SJCRH30 (cell line): ENCODE measurements around the gene ITGBL1. TPM values are rescaled to one million over a fixed set of nuclear protein-coding genes. Genes with fewer than 3 reads are reported as not detected.

ENCODE experiments used
- DNase-seq, 2 experiments: peaks; one replicate each; pipeline ENCODE4 v3.0.0-alpha.2; 2015 to 2020
- H3K27ac ChIP-seq: fragments of 250-450 bp; sonication (Bioruptor Pico); 2 replicates; pipeline ENCODE4 v1.5.1; 2020; ENCODE audit warnings: mild to moderate bottlenecking, moderate library complexity
- H3K27me3 ChIP-seq: fragments of 250-450 bp; sonication (Bioruptor Pico); 2 replicates; pipeline ENCODE4 v1.5.1; 2020; ENCODE audit warnings: mild to moderate bottlenecking, moderate library complexity
- H3K36me3 ChIP-seq: fragments of 250-450 bp; sonication (Bioruptor Pico); 2 replicates; pipeline ENCODE4 v1.5.1; 2020; ENCODE audit warnings: mild to moderate bottlenecking, moderate library complexity
- H3K4me1 ChIP-seq: fragments of 250-450 bp; sonication (Bioruptor Pico); 2 replicates; pipeline ENCODE4 v1.5.1; 2020; ENCODE audit warnings: mild to moderate bottlenecking, moderate library complexity
- H3K4me3 ChIP-seq: fragments of 250-450 bp; sonication (Bioruptor Pico); 2 replicates; pipeline ENCODE4 v1.5.1; 2020; ENCODE audit warnings: mild to moderate bottlenecking, moderate library complexity
- H3K9me3 ChIP-seq: fragments of 250-450 bp; sonication (Bioruptor Pico); replicated peaks from 2 replicates; pipeline ENCODE4 v1.5.1; 2020; ENCODE audit warnings: mild to moderate bottlenecking, moderate library complexity
- total RNA-seq: library from RNA; depleted of rRNA; stranded (reverse); fragments of >200 nt; shearing (Covaris generic); gene quantifications from 2 replicates; pipeline ENCODE4 v1.2.3, GENCODE V29; 2014

Gene ITGBL1
- total RNA-seq, 1 experiment from 2014 or later: not detected

- no peaks in the 10 kb centered on the region for H3K36me3 ChIP-seq
- DNase-seq: no peak
- H3K27me3 ChIP-seq: no peaks in the 10 kb centered on the region
- H3K9me3 ChIP-seq: no peaks in the 10 kb centered on the region
- H3K27ac ChIP-seq: no peak overlapping the region
- no peaks in the 10 kb centered on the region for H3K4me1 ChIP-seq
- no peak overlapping the region for H3K4me3 ChIP-seq
Measured at GRCh38 chr13:101544979-101545378, 92.5 kb downstream of the ITGBL1 start.

- no peak for DNase-seq
- no peak overlapping the region for H3K4me3 ChIP-seq
- no peak overlapping the region for H3K27ac ChIP-seq
- no peaks in the 10 kb centered on the region for H3K36me3 ChIP-seq
- H3K27me3 ChIP-seq: no peaks in the 10 kb centered on the region
- no peaks in the 10 kb centered on the region for H3K4me1 ChIP-seq
- H3K9me3 ChIP-seq: no peaks in the 10 kb centered on the region
Measured at GRCh38 chr13:101545521-101545920, 93.0 kb downstream of the ITGBL1 start.

GRCh38 chr13:101552286-101552685, 99.8 kb downstream of the ITGBL1 start:
- H3K4me1 ChIP-seq: no peaks in the 10 kb centered on the region; the same call in 1 of the 2 replicates
- H3K36me3 ChIP-seq: no peaks in the 10 kb centered on the region
- no peaks in the 10 kb centered on the region for H3K27me3 ChIP-seq
- no peaks in the 10 kb centered on the region for H3K9me3 ChIP-seq
- no peak overlapping the region for H3K27ac ChIP-seq
- DNase-seq: no peak
- H3K4me3 ChIP-seq: no peak overlapping the region

GRCh38 chr13:101552786-101553185, 100.3 kb downstream of the ITGBL1 start:
- Histone ChIP-seq H3K4me3 (no peak overlapping the region), H3K27me3 (no peaks in the 10 kb centered on the region), H3K9me3 (no peaks in the 10 kb centered on the region), H3K36me3 (no peaks in the 10 kb centered on the region), H3K4me1 (no peaks in the 10 kb centered on the region; the same call in 1 of the 2 replicates), H3K27ac (no peak overlapping the region)
- no peak for DNase-seq

GRCh38 chr13:101554420-101555125, 102.1 kb downstream of the ITGBL1 start:
- Histone ChIP-seq H3K4me3 (no peak overlapping the region), H3K4me1 (no peaks in the 10 kb centered on the region; the same call in 1 of the 2 replicates), H3K27ac (no peak overlapping the region), H3K36me3 (no peaks in the 10 kb centered on the region), H3K9me3 (no peaks in the 10 kb centered on the region), H3K27me3 (no peaks in the 10 kb centered on the region)
- DNase-seq: no peak

- no peak overlapping the region for H3K27ac ChIP-seq
- no peaks in the 10 kb centered on the region for H3K27me3 ChIP-seq
- H3K36me3 ChIP-seq: no peaks in the 10 kb centered on the region
- H3K4me1 ChIP-seq: no peaks in the 10 kb centered on the region; the same call in 1 of the 2 replicates
- H3K4me3 ChIP-seq: no peak overlapping the region
- DNase-seq: no peak
- no peaks in the 10 kb centered on the region for H3K9me3 ChIP-seq
Measured at GRCh38 chr13:101555610-101556009, 103.1 kb downstream of the ITGBL1 start.

GRCh38 chr13:101556676-101557123, 104.2 kb downstream of the ITGBL1 start:
- Histone ChIP-seq H3K9me3 (no peaks in the 10 kb centered on the region), H3K36me3 (no peaks in the 10 kb centered on the region), H3K4me1 (no peaks in the 10 kb centered on the region; the same call in 1 of the 2 replicates), H3K4me3 (no peak overlapping the region), H3K27ac (no peak overlapping the region), H3K27me3 (no peaks in the 10 kb centered on the region)
- peak; percentile 17 for DNase-seq

- no peak overlapping the region for H3K27ac ChIP-seq
- no peaks in the 10 kb centered on the region for H3K4me1 ChIP-seq
- no peak for DNase-seq
- no peaks in the 10 kb centered on the region for H3K27me3 ChIP-seq
- no peaks in the 10 kb centered on the region for H3K9me3 ChIP-seq
- no peak overlapping the region for H3K4me3 ChIP-seq
- H3K36me3 ChIP-seq: no peaks in the 10 kb centered on the region
Measured at GRCh38 chr13:101565317-101565716, 112.8 kb downstream of the ITGBL1 start.

GRCh38 chr13:101567841-101568240, 115.4 kb downstream of the ITGBL1 start:
- Histone ChIP-seq H3K36me3 (no peaks in the 10 kb centered on the region), H3K4me1 (no peaks in the 10 kb centered on the region), H3K4me3 (no peak overlapping the region), H3K27ac (no peak overlapping the region), H3K27me3 (no peaks in the 10 kb centered on the region), H3K9me3 (no peaks in the 10 kb centered on the region)
- DNase-seq: no peak

- H3K27me3 ChIP-seq: no peaks in the 10 kb centered on the region
- no peak for DNase-seq
- no peaks in the 10 kb centered on the region for H3K4me1 ChIP-seq
- H3K36me3 ChIP-seq: no peaks in the 10 kb centered on the region
- no peaks in the 10 kb centered on the region for H3K9me3 ChIP-seq
- H3K4me3 ChIP-seq: no peak overlapping the region
- no peak overlapping the region for H3K27ac ChIP-seq
Measured at GRCh38 chr13:101569807-101570206, 117.3 kb downstream of the ITGBL1 start.

- no peaks in the 10 kb centered on the region for H3K27me3 ChIP-seq
- H3K4me1 ChIP-seq: no peaks in the 10 kb centered on the region; the same call in 1 of the 2 replicates
- no peak for DNase-seq
- no peaks in the 10 kb centered on the region for H3K36me3 ChIP-seq
- no peak overlapping the region for H3K4me3 ChIP-seq
- H3K27ac ChIP-seq: no peak overlapping the region
- no peaks in the 10 kb centered on the region for H3K9me3 ChIP-seq
Measured at GRCh38 chr13:101570410-101570809, 117.9 kb downstream of the ITGBL1 start.

- H3K4me3 ChIP-seq: no peak overlapping the region
- H3K27me3 ChIP-seq: no peaks in the 10 kb centered on the region
- DNase-seq: no peak
- H3K4me1 ChIP-seq: peaks cover 19% of the 10 kb centered on the region
- H3K9me3 ChIP-seq: no peaks in the 10 kb centered on the region
- no peak overlapping the region for H3K27ac ChIP-seq
- H3K36me3 ChIP-seq: no peaks in the 10 kb centered on the region
Measured at GRCh38 chr13:101572456-101572855, 120.0 kb downstream of the ITGBL1 start.

GRCh38 chr13:101575581-101575980, 123.1 kb downstream of the ITGBL1 start:
- Histone ChIP-seq H3K27me3 (no peaks in the 10 kb centered on the region), H3K9me3 (no peaks in the 10 kb centered on the region), H3K4me1 (peaks cover 30% of the 10 kb centered on the region), H3K27ac (peak overlapping the region; percentile 83), H3K4me3 (no peak overlapping the region), H3K36me3 (no peaks in the 10 kb centered on the region)
- peak in 1 of 2 experiments; percentile 30 for DNase-seq

GRCh38 chr13:101576455-101576854, 124.0 kb downstream of the ITGBL1 start:
- Histone ChIP-seq H3K4me3 (peak overlapping the region; percentile 16; the same call in 1 of the 2 replicates), H3K27me3 (no peaks in the 10 kb centered on the region), H3K27ac (peak overlapping the region; percentile 83), H3K36me3 (no peaks in the 10 kb centered on the region), H3K4me1 (peaks cover 30% of the 10 kb centered on the region), H3K9me3 (no peaks in the 10 kb centered on the region)
- DNase-seq: peak; percentile 50 to 78

- Histone ChIP-seq H3K27me3 (no peaks in the 10 kb centered on the region), H3K36me3 (no peaks in the 10 kb centered on the region), H3K27ac (peak overlapping the region; percentile 83), H3K9me3 (no peaks in the 10 kb centered on the region), H3K4me1 (peaks cover 30% of the 10 kb centered on the region), H3K4me3 (peak overlapping the region; percentile 16; the same call in 1 of the 2 replicates)
- peak; percentile 46 to 70 for DNase-seq
Measured at GRCh38 chr13:101576977-101577376, 124.5 kb downstream of the ITGBL1 start.
